Osteoblast (primary cell): Measurements from ENCODE around the gene BBS10. TPM values are rescaled to one million over a fixed set of nuclear protein-coding genes. Genes with fewer than 3 reads are reported as not detected.

Experiments
- DNase-seq: peaks from one replicate; pipeline ENCODE4 v3.0.0; 2011; ENCODE audit warnings: low spot score, mixed read lengths; ENCODE audit not compliant: insufficient read length; ENCODE audit errors: missing footprints
- H2AFZ ChIP-seq: 2 replicates; pipeline ENCODE4 v1.6.0; 2011; ENCODE audit warnings: mild to moderate bottlenecking, low read length
- H3K27ac ChIP-seq: 2 replicates; pipeline ENCODE4 v1.5.1; 2011; ENCODE audit warnings: mild to moderate bottlenecking, low read depth, low read length, moderate library complexity
- H3K27me3 ChIP-seq: 2 replicates; pipeline ENCODE4 v1.6.0; 2012; ENCODE audit warnings: mild to moderate bottlenecking, control low read depth, inconsistent platforms, low read length, moderate library complexity; ENCODE audit not compliant: insufficient read depth
- H3K36me3 ChIP-seq: 2 replicates; pipeline ENCODE4 v1.5.1; 2011; ENCODE audit warnings: mild to moderate bottlenecking, low read length, control low read depth, moderate library complexity; ENCODE audit not compliant: insufficient read depth
- H3K4me1 ChIP-seq: 2 replicates; pipeline ENCODE4 v1.5.1; 2011; ENCODE audit warnings: mild to moderate bottlenecking, low read length, control low read depth, moderate library complexity; ENCODE audit not compliant: insufficient read depth
- H3K4me2 ChIP-seq: 2 replicates; pipeline ENCODE4 v1.6.0; 2011; ENCODE audit warnings: mild to moderate bottlenecking, low read length; ENCODE audit not compliant: insufficient read depth
- H3K4me3 ChIP-seq: fragments of 200-600 bp; sonication (generic); 3 replicates; pipeline ENCODE4 v1.5.1; 2012; ENCODE audit warnings: mild to moderate bottlenecking, low read length, inconsistent platforms; ENCODE audit not compliant: insufficient read depth
- H3K79me2 ChIP-seq: 2 replicates; pipeline ENCODE4 v1.6.0; 2012; ENCODE audit warnings: mild to moderate bottlenecking, low read length, control low read depth, inconsistent platforms; ENCODE audit not compliant: insufficient read depth
- H3K9me3 ChIP-seq: 2 replicates; pipeline ENCODE4 v1.5.1; 2011; ENCODE audit warnings: low read depth, low read length, control low read depth
- H4K20me1 ChIP-seq: 2 replicates; pipeline ENCODE4 v1.6.0; 2012; ENCODE audit warnings: mild to moderate bottlenecking, low read length, control low read depth; ENCODE audit not compliant: insufficient read depth
- total RNA-seq: library from RNA; depleted of rRNA; stranded (reverse); fragments of >200 nt; gene quantifications from 2 replicates; pipeline ENCODE4 v1.2.3, GENCODE V29; 2012
- TF ChIP-seq, protein P1 (sequence below): IDR thresholded peaks from 2 replicates; pipeline ENCODE4 v1.5.1; 2011; ENCODE audit warnings: mild to moderate bottlenecking, low read depth, low read length, moderate library complexity; ENCODE audit errors: extremely low read depth

BBS10 gene
- total RNA-seq, 1 donor, result 9.8 TPM

DNA sequence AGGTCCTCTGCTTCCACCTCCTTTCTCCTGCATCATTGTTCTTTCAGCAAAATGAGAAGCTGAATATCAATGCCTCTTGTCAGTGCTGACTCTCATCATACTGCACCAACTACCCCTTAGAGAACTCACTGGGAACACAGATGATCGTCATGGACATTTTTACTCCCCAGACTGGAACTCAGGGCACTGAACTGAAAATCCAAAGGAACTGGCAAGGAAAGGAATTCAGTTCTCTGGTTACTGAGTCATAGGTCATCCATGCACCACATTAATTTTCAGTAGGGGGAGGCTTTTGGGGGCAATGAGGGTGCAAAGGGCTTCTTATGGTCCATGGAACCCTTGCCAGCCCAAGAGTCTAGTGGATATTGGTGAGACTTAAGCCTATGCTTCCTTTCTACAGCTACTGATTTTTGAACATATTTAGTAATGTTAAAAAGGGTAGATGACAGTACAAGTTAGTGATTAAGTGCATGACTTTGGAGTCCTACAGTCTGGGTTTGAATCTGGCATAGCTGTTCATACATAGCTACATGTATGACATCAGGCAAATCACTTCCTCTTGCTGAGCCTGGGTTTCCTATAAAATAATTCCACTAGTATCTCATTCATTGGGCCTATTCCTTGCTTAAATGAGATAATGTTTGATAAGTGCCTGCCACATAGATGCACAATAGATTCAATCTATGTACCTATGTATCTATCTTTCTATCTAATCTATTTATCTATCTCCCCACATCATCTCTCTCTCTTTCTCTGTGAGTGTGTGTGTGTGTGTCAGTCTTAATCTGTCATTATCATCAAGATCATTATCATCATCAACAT is 29.2 kb downstream of the BBS10 start:
- Histone ChIP-seq H3K36me3 (no peaks in the 10 kb centered on the region), H4K20me1 (no peaks in the 10 kb centered on the region), H3K27ac (no peak overlapping the region), H3K9me3 (no peaks in the 10 kb centered on the region), H3K27me3 (no peaks in the 10 kb centered on the region), H2AFZ (peak overlapping the region; percentile 9), H3K4me3 (no peak overlapping the region), H3K4me2 (no peak overlapping the region), H3K4me1 (peaks cover 6% of the 10 kb centered on the region), H3K79me2 (no peaks in the 10 kb centered on the region)
- TF ChIP-seq, protein P1, sequence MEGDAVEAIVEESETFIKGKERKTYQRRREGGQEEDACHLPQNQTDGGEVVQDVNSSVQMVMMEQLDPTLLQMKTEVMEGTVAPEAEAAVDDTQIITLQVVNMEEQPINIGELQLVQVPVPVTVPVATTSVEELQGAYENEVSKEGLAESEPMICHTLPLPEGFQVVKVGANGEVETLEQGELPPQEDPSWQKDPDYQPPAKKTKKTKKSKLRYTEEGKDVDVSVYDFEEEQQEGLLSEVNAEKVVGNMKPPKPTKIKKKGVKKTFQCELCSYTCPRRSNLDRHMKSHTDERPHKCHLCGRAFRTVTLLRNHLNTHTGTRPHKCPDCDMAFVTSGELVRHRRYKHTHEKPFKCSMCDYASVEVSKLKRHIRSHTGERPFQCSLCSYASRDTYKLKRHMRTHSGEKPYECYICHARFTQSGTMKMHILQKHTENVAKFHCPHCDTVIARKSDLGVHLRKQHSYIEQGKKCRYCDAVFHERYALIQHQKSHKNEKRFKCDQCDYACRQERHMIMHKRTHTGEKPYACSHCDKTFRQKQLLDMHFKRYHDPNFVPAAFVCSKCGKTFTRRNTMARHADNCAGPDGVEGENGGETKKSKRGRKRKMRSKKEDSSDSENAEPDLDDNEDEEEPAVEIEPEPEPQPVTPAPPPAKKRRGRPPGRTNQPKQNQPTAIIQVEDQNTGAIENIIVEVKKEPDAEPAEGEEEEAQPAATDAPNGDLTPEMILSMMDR, result no peak
- peak; percentile 77 for DNase-seq

DNA sequence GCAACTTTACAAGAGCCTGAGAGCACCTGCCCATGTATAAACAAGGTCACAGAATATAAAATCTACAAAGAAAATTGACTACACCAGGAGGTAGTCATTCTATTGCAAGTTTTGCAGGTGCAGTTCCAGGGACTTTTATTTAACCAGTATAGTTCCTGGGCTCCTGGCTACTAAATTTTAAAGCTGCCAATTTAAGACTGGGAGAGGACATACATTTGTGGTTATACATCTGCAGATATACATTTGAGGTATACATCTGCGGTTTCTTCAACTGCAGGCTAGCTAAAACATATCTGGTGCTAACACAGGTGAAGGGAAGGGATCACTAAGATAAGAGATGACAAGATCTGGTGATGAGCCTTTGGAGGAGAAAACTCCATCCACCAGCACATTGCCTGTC is 30.2 kb downstream of the BBS10 start:
- no peaks in the 10 kb centered on the region for H3K9me3 ChIP-seq
- no peaks in the 10 kb centered on the region for H3K36me3 ChIP-seq
- H3K27me3 ChIP-seq, result no peaks in the 10 kb centered on the region
- peaks cover 6% of the 10 kb centered on the region for H3K4me1 ChIP-seq
- no peak overlapping the region for H3K4me2 ChIP-seq
- TF ChIP-seq, protein P1, result no peak
- H3K4me3 ChIP-seq, result no peak overlapping the region
- H2AFZ ChIP-seq, result no peak overlapping the region
- no peaks in the 10 kb centered on the region for H4K20me1 ChIP-seq
- DNase-seq, result no peak
- H3K27ac ChIP-seq, result no peak overlapping the region
- H3K79me2 ChIP-seq, result no peaks in the 10 kb centered on the region

DNA sequence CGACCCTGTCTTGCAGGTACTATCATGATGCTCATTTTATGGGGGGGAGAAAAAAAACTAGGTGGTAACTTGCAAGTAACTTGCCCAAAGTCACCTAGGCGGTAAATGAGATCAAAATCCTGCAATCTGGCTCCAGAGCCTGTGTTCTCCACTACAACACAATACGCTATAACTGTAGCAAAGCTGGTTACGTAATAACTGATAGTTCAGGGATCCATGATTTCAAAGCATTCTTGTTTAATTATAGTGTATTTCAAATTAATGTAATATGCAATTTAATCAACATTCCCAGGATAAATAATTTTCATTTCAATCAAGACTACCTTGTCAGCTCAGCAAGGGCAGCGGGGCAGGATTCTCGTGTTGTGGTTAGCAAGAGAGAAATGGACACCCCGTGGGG is 31.7 kb downstream of the BBS10 start:
- Histone ChIP-seq H3K79me2 (no peaks in the 10 kb centered on the region), H3K4me1 (peaks cover 13% of the 10 kb centered on the region)

GRCh38 chr12:76313299-76313698 is 34.9 kb downstream of the BBS10 start:
- Histone ChIP-seq H4K20me1 (no peaks in the 10 kb centered on the region), H3K36me3 (no peaks in the 10 kb centered on the region), H3K9me3 (no peaks in the 10 kb centered on the region), H3K27me3 (no peaks in the 10 kb centered on the region), H3K79me2 (no peaks in the 10 kb centered on the region), H2AFZ (no peak overlapping the region), H3K4me3 (no peak overlapping the region), H3K4me2 (no peak overlapping the region), H3K27ac (no peak overlapping the region), H3K4me1 (peaks cover 6% of the 10 kb centered on the region)
- no peak for DNase-seq
- TF ChIP-seq, protein P1, result no peak

More for the DNA sequence above, 31.7 kb downstream of the BBS10 start:
- Histone ChIP-seq H4K20me1 (no peaks in the 10 kb centered on the region), H2AFZ (no peak overlapping the region), H3K27ac (no peak overlapping the region), H3K9me3 (no peaks in the 10 kb centered on the region), H3K4me3 (no peak overlapping the region), H3K27me3 (no peaks in the 10 kb centered on the region), H3K36me3 (no peaks in the 10 kb centered on the region), H3K4me2 (no peak overlapping the region)
- no peak for DNase-seq
- TF ChIP-seq, protein P1, result no peak
